ENCODE data around the gene EPHB1. TPM values are rescaled to one million over a fixed set of nuclear protein-coding genes. Genes with fewer than 3 reads are reported as not detected.

The EPHB1 gene
- total and polyA plus RNA-seq, 2 donors (not counting 3 experiments of a cell fraction or from before 2014, with no cell fraction given) = 1.3 to 5.2 TPM

- H3K4me1 ChIP-seq (ENCODE audit: control insufficient read depth, extremely low read depth, insufficient read depth, low read length) = no peaks in the 10 kb centered on the region
- no peak overlapping the region for H2AFZ ChIP-seq (ENCODE audit: low read depth, low read length)
- CTCF ChIA-PET = no interaction called here
- H3K9me3 ChIP-seq (replicated peaks; ENCODE audit: control insufficient read depth, insufficient read depth, low read length) = peaks cover 3% of the 10 kb centered on the region
- H3K4me2 ChIP-seq (ENCODE audit: insufficient read depth, low read length) = no peak overlapping the region
- H4K20me1 ChIP-seq (replicated peaks; ENCODE audit: control insufficient read depth, extremely low read depth, insufficient read depth, low read length) = no peaks in the 10 kb centered on the region
- H3K79me2 ChIP-seq (ENCODE audit: control insufficient read depth, insufficient read depth, low read length) = no peaks in the 10 kb centered on the region
- BruUV-seq (replicated peaks) = no TSS peak
- dilution Hi-C loops (cut with MboI; ENCODE audit: extremely low pct_ligation_motif_present, low sequenced_read_pairs) (no loop called here), intact Hi-C loops (cut with micrococcal nuclease) (no loop called here)
- POLR2A ChIA-PET = no interaction called here
- TF ChIP-seq JUN (IDR thresholded peaks at IDR 0.05; ENCODE audit: borderline replicate concordance, insufficient read depth, insufficient read length, low read depth) = no peak
- TF ChIP-seq POLR2AphosphoS5 (IDR thresholded peaks at IDR 0.05; ENCODE audit: insufficient read depth, low read depth, low read length) = no peak
- TF ChIP-seq POLR2A (IDR thresholded peaks at IDR 0.05; ENCODE audit: low read depth, low read length) = no peak
- no peak for TF ChIP-seq MYC (IDR thresholded peaks at IDR 0.05; ENCODE audit: low read depth, low read length)
- no peak for TF ChIP-seq MAX (IDR thresholded peaks at IDR 0.05; ENCODE audit: insufficient read depth, insufficient read length)
- no peak for TF ChIP-seq EZH2 (IDR thresholded peaks at IDR 0.05; ENCODE audit: borderline replicate concordance, low read depth, low read length, severe bottlenecking)
- no peak for TF ChIP-seq GATA2 (IDR thresholded peaks at IDR 0.05; ENCODE audit: insufficient read depth, insufficient read length, low read depth, low read length)
- no peak for TF ChIP-seq CTCF (IDR thresholded peaks at IDR 0.05; ENCODE audit: extremely low read depth in 1 of 2, insufficient read depth in 1 of 2, low read depth in 1 of 2, low read length in 2 of 2)
- TF ChIP-seq FOS (IDR thresholded peaks at IDR 0.05; ENCODE audit: borderline replicate concordance, insufficient read depth, low read length) = no peak
- H3K36me3 ChIP-seq (ENCODE audit: control insufficient read depth in 2 of 2, extremely low read depth in 1 of 2, insufficient read depth in 2 of 2, low read length in 2 of 2) = no peaks in the 10 kb centered on the region
- no peaks in the 10 kb centered on the region for H3K9me1 ChIP-seq (replicated peaks; ENCODE audit: control insufficient read depth, extremely low read depth, insufficient read depth, low read length)
- no peaks in the 10 kb centered on the region for H3K27me3 ChIP-seq (ENCODE audit: control insufficient read depth in 2 of 2, insufficient read depth in 2 of 2, low read length in 2 of 2)
- no peak overlapping the region for H3K4me3 ChIP-seq (replicated peaks in 1 of 3; ENCODE audit: insufficient read depth in 1 of 3, low read depth in 1 of 3, low read length in 3 of 3)
- no peak for DNase-seq (ENCODE audit: low read depth, low spot score)
- H3K27ac ChIP-seq (ENCODE audit: insufficient read depth, low read depth, low read length) = no peak overlapping the region
- FAIRE-seq = no peak
- no peak overlapping the region for H3K9ac ChIP-seq (replicated peaks; ENCODE audit: extremely low read depth, insufficient read depth, low read length)
These were observed 345.5 kb downstream of the EPHB1 start for GRCh38 chr3:135140591-135140990.
